HG02588 (cell line): ENCODE results near the gene JADE3.

ENCODE experiments used
- ATAC-seq: cut with Tn5 transposase; IDR thresholded peaks from one replicate; pipeline ENCODE4 v1.9.1; 2021; ENCODE audit warnings: mild to moderate bottlenecking, moderate library complexity; ENCODE audit not compliant: unreplicated experiment

The JADE3 gene

DNA sequence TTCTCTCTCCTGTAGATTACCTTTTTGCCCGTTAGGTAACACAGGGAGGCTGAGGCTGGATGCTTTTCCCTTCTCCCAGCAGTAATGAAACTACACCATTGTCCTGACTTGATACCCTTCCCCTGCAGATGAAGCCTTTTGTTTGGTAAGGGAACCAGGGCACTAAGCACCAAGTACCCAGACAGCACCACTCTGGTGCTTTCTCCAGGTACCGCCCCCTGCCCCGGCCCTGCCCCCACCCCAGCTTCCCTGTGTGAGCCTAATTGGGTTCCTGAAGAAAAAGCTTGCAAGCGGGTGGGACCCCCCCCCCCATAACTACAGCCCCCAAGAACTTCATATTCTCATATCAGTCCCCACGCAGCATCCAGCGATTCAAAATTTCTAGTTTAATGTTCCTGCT, 79.8 kb downstream of the JADE3 start:
- ATAC-seq = no peak

DNA sequence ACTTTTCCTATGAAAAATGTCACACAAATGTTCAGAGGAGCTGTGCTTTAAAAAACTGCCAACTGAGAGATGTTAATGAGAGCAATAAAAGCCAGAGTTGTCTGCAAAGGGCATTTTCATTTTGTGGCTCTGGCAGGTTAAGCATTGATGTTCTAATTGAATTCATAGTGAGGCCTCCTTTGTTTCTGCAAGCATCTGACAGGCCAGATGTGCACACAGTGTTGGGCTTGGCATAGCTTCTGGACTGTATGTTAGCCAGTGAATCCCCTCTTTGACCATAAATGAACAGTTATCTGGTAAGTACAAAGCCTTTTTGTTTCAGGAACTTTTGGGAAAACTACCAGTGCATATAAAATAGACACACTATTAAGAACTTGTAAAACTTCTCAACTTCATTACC, 81.9 kb downstream of the JADE3 start:
- ATAC-seq = no peak

DNA sequence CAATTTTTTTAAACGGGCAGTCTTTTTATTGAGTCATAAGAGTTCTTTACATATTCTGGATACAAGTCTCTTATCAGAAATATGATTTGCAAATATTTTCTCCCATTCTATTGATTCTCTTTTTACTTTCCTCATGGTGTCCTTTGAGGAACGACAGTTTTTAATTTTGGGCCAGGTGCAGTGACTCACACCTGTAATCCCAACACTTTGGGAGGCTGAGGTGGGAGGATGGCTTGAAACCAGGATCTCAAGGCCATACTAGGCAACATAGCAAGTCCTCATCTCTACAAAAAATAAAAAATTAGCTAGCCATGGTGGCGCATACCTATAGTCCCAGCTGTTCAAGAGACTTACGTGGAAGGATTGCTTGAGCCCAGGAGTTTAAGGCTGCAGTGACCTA, 99.9 kb downstream of the JADE3 start:
- ATAC-seq = no peak

DNA sequence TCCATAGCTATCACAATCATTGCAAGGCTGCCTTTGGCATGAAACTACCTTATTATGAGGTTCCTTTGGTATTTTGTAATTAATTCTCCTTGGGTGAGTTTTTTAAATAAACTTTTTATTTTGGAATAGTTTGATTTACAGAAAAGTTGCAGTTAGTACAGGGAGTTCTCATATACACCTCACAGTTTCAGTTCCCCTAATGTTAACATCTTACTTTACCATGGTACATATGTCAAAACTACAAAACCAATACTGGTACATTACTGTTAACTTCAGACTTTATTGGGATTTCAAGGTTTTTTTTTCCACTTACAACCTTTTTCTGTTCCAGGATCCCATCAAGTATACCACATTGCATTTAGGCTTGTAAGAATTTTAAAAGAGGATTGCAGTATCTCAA, 114.0 kb downstream of the JADE3 start:
- ATAC-seq = no peak

DNA sequence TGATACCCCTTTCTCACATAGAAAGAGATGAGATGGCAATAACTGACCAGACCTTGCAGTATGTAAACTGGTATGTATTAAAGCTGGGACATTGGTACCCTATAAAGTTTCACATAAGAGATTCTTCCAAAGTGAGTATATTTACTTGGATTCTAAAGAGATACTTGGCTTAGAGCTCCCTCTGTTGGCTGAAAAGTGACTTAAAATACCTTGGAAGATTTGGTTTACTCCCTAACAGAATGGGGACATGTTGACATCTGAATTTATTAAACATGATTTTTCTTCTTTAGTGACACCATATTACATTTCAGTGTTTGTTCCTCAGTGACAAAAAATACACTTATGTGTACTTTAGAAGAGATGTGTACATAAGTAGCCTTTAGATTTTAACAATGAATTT, 118.1 kb downstream of the JADE3 start:
- ATAC-seq = no peak

DNA sequence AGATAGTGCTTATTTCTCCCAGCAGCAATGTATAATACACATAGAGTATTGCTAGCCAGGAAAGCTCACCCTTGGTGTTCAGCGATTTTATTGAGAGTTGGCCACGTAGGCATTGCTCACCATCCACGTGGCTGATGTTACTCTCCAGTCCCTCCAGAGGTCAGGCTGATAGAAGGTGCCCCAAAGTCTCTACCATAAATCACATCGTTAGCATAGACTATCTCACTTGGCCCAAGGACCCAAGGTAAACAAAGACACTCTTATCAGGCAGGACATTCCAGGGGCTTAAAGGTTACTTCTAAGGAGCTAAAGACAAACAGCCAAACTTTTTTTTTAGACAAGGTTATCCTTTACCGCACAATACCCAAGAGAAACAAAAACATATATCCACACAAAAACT, 135.8 kb downstream of the JADE3 start:
- no peak for ATAC-seq

DNA sequence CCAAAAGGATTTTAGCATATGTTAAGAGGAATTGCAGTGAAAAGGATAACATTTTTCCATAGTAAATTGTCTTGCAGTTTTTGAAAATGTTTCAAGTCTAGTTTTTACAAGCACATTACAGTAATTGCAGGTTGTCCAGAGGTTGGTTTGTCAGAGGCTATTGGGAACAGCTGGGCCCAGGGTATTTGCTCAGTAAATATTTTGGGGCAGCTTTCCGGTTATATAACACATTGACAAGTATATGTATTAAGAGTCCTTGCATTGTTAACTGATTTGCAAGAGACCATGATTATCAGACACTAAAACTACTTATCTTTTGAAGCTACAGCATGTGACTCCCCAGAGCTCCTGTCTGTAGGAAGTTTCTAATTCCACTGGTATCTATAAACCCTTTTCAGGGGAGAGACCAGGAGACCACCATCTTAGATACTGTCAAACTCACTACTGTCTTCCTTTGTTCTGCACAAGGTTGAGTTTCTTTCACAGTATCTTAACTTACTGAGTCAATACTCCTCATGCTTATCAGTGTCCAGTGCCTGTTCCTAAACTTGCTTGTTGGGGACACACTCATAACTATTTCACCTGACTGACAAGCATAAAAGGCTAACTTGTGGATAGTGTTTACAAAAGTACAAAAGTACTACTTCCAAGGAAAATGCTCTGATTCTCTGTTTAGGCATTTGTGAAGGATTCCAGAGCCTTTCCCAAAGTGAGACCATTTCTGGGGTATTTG, 147.1 kb downstream of the JADE3 start:
- no peak for ATAC-seq

DNA sequence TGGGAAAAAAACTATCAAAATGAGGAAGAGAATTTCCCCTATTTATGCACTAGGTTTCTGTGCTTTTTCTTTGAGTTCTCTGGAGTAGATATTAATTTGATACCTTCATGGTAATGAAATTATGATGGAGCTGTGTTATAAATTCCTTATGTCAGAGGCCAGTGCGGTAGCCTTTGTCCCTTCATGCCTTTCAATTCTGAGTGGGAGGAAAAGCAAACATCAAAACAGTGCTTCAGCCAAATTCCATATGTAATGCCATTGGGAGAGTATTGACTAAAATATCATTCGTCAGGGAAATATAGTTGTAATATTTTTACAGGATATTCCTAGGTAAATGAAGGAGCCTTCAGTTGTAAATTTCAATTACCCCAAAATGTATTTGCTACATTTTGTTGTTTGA, 148.5 kb downstream of the JADE3 start:
- no peak for ATAC-seq

DNA sequence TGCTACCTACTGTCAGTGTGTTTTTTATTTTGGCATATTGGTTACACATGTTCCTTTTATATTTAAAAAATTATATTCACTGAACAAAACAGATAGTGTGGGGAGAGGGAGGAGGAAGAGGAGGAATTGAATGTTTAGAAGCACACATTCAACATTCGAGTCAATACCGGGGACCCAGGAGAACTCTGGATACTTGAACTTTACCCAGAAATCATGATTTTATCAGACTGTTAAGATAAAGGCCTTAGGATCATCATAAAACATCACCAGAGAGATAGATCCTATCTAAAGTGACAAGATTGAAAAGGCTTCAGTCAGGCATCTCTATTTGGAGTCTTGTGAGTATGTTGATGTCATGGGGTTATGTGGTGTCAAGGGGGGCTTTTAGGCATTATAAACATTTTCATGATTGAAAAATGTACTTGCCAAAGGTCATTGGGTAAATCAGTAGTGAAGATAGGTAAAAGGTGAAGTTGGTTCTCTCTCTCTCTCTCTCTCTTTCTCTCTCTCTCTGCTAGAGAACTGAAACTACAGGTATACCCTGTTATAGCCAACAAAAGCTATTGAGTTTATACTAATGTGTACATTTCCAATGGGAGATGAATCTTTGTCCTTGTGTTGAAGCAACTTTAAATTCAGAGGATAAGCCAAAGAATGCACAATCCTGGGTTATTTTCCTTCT, 149.2 kb downstream of the JADE3 start:
- ATAC-seq = no peak

DNA sequence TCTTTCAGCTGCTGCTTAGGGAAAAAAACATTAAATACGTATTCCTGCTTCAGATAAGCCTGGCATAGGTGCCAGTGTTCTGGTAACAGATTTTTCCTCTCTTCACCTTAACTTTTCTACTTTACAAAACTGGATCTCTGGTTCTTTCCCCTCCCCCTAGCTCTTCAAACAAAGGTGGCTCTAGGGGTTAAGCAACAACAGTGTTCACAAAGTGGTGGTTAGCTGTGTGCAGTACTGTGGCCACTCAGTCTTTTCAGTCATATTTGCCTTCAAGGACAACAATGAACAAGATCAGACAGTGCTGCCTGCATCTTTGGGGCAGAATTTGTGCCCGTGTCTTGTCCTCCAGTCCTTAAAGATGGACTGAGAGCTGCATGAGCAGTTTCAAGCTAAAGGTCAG, 151.0 kb downstream of the JADE3 start:
- no peak for ATAC-seq

DNA sequence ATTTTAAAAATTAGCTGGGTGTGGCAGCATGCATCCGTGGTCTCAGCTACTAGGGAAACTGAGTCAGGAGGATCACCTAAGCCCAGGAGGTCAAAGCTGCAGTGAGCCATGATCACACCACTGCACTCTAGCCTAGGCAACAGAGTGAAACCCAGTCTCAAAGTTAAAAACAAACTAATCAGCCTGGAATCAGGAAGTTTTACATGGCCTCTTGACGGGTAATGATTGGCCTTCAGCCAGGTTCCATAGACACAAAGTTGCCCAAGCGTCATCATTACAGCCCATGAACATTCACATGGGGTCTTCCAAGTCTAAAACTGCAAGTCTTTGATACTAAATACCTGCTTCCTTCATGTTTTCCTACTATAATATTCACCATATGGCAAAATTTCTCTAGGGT, 156.0 kb downstream of the JADE3 start:
- no peak for ATAC-seq

DNA sequence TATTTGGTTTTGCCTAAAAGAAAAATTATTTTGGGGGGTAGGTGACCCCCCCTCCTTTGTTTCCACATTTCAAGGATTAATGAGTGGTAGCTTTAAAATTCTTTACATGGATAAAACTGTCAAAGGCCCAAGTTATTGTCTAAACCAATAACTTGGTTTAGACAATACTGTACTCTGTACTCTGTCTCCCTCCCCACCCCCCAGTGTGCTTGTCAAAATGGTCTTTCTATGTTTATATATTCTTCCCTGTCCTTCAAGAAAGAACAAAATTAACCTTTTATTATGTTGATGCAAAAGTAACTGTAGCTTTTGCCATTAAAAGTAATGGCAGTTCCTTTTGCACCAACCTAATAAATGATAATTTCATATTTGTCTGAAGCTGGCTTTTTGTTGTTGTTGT, 156.5 kb downstream of the JADE3 start:
- ATAC-seq = no peak

DNA sequence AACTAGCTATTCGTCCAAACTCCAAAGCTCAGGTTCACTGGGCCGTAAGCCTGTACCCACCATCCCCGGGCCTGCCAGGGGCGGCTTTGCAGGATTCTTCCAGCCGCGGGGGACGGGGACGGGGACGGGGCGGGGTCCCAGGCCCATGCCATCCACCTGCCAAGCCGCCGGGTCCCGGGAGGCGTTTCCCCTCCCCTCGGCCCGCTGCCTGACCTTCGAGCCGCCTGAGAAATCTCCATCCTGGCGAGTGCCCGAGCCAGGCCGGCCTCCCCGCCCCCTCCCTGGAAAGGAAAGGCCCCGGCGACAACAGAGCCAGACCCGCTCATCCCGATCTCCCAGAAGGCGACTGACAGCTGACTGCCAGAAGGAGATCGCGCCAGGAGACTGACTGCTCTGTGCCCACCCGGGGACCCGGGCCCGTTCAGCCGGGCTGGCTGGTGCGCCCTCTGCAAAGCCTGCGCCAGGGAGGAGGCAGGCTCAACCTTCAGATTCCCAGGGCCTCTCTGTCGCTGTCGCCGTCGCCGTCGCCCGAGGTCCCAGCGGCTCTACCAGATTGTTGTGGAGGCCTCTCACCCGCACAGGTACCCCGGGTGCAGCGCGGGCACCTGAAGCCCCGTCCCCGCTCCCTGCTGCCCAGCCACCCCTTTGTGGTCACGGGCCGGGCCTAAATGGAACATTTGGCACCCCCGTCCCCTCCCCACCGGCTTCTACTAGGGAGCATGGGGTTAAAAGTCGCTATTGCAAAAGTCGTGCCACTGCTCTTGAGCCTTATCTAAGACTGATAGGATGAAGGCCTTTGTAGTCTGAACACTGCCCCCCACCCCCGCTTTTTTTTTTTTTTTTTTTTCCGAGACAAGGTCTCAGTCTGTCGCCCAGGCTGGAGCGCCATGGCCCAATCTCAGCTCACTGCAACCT, 166.2 kb downstream of the JADE3 start, which contains the start of gene RGN:
Gene RGN, plus strand, starts transcription at position 315 of the 915 bp plus-strand sequence. CDS start 2,702 bp downstream, outside the sequence.
- ATAC-seq = no peak

DNA sequence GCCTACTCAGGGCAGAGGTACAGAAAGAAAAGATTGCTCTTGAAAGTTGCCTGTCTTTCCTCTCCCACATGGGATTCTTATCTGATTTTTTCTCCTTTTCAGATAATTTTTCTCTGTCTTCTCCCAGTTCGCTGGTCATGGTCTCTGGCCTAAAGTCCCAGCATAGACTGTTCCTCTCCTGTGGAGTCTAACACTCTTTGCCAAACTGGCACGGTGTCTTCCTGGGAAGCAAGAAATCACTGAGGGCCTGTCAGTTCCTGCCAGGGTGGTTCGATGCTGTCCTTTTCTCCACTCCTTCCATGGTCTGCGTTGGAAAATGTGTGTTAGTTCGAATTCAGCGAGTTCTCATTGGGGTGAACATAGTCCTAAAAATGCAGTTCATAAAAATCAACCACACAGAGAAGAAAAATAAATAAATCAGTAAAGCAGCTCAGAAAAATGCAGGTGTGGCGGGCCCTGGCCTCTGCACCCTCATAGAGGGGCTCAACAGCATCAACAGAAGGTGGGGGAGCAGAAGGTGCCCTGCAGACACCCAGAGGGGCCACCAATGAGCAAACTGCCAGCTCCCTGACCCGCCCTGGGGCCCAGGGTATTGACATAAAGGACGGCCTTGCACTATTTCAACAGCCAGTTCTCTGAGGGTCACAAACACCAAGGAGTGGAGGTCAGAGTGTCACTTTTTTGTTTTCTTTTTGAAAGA, 168.1 kb downstream of the JADE3 start:
- no peak for ATAC-seq

DNA sequence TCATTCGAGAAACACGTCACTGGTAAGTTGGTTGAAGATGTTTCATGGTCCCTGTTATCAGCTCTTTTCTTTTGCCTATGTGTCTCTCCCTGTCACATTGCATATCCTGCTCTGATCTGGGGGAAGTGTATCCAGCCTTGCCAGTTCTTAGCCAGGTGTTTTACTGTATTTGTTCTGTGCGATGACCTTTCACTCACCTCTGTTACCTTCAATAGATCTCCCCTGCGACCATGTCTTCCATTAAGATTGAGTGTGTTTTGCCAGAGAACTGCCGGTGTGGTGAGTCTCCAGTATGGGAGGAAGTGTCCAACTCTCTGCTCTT, 168.7 kb downstream of the JADE3 start:
- ATAC-seq = no peak

DNA sequence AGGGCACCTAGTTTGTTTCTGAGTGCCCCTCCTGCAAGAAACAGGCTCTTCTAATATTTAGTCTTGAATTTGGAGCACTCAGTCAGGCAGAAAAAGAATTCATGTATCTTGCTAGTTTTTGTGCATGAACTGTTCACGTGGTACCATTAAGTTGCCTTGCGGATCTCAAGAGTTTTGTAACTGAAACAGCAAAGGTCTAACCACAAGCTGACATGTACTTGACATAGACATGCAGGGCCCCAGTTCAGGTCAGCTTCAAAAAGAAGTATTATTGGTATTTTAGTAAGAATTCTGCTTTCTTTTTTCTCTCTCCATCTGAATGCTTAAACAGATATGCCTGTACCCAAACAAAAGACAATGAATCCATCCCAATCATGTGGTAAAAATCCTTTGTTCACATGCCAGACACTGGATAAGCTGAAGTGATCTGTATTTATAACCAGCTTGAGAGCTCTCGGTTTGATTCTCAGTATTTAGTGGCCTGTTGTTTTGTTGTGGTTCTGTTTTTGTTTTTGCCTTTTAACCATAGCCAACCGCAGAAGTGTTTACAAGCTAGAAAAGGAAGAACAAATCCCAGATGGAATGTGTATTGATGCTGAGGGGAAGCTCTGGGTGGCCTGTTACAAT, 179.0 kb downstream of the JADE3 start:
- peak; percentile 79 for ATAC-seq

DNA sequence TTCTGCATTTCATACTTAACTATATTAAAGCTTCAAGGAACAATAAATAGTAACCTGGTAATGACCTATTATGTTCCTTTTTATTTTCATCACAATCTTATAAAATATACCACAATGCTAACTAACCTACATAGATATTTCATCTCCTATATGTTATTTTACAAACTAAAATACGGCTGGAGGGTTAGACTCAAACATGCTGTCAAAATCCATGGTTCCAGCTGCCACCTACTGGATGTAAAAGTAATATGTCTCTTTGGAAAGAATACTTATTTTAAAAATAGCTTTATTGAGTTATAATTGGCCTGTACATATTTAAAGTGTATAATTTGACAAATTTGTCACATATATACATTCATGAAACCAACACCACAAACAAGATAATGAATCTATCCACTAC, 181.0 kb downstream of the JADE3 start:
- ATAC-seq = no peak

DNA sequence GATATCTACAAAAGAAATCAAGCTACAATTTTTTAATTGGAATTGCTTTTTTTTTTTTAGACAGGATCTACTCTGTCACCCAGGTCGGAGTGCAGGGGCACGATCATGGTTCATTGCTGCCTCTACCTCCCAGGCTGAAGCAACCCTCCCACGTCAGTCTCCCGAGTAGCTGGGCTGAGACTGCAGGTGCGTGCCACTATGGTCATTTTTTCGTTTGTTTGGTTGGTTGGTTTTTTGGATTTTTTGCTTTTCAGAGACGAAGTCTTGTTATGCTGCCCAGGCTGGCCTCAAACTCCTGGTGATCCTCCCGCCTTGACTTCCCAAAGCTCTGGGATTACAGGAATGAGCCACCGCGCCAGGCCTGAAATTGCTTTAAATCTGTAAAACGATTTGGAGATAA, 181.6 kb downstream of the JADE3 start:
- no peak for ATAC-seq

DNA sequence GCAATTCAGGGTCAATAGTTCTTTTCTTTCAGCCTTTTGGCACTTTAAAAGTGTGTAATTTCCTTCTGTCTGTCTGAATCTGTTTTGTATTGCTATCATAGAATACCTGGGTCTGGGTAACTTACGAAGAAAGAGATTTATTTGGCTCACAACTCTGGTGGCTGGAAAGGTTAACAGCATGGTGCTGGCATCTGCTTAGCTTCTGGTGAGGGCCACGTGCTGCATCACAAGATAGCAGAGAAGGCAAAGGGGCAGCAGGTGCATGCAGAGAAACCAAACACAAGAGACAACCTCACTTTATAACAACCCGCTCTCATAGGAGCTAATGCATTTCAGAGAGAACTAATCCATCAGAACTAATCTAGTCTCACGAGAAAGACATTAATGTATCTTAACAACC, 184.8 kb downstream of the JADE3 start:
- no peak for ATAC-seq

DNA sequence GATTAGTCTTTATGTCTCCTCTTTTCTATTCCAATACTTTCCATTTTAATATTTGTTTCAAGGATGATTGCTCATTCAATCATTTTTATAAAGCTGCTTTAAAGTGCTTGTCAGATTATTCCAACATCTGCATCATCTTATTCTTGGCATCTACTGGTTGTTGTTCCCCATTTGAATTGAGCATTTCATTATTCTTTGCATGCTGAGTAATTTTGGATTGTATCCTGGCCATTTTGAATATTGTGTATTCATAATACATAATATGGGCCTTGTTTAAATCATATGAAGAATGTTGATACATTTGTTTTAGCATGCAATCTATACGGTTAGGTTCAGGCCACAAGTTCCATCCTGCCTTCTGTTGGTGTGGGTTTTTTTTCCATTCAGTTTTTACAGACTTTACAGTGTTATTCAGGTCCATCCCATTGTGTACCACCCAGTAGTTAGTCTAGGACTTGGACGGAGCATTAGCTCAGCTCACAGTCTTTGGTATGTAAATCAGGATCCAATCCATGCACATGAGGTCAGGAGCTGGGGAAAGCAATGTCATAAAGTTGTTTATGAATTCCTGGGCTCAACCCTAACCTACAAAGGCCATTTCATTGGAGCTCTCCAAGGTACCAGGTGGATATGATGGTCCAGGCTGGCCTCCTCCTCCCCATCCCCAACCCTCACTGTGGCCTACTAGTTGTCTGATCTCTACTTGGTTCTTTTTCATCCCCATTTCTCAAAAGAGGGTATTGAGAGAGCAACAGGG, 186.3 kb downstream of the JADE3 start:
- no peak for ATAC-seq
